Measurements from ENCODE around the gene SHH.

DNA sequence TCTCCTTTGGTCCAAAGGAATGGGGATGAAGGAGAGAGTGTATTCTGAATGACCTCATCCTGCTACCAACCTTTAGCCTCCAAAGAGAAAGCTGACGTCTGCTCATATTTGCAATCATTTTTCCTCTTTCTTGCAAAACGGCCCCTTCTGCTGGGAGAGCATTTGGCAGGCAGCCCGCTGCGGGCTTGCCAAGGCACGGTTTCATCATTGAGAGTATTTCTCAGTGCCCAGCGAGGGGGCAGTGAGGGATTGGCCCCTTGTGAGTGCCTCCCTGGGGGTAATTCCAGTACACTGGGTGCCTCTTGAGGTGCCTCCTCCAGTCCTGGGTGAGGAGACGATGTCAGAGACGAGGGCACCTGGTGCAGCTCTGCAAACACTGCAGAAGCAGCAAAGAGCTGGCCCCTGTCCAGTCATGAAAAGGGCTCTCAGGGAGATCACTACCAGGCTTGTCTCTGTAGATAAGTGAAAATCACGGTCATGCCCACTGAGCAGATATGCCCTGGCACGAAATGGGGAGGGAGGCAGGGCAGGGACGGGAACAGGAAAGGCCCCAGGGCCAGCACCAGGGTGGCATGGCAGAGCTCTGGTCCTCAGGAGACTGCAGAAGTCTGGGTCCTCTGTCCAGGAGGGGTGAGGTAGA is 48.7 kb upstream of the SHH start:
- TF ChIP-seq CTCF (IDR thresholded peaks at IDR 0.05) (no peak), POLR2A (IDR thresholded peaks at IDR 0.05) (no peak)

Measured in tibial nerve (tissue), 3 donors.